Measurements from ENCODE around the gene CKAP5.

CKAP5 gene

DNA sequence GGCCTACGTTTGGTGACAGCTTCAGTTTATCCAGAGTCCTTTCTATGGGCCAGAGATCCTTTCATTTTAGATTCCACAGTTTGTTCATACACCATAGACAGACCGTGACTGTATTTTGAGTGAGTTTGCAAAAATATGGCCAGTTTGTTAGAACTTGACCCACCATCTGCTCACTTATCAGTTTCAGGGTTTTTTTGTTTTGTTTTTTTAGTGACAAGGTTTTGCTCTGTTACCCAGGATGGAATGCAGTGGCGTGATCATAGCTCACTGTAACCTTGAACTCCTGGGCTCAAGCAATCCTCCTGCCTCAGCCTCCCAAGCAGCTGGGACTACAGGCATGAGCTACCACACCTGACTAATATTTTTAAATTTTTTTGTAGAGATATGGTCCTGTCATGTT, 9.1 kb upstream of the CKAP5 start:
- Histone ChIP-seq H2AFZ (ENCODE audit: low read depth, low read length, severe bottlenecking) (no peak overlapping the region), H3K27me3 (ENCODE audit: low read length) (no peaks in the 10 kb centered on the region), H3K9me3 (ENCODE audit: insufficient read depth, low read length) (no peaks in the 10 kb centered on the region), H3K4me2 (ENCODE audit: low read depth, low read length, poor library complexity, severe bottlenecking) (no peak overlapping the region), H3K36me3 (ENCODE audit: low read length) (no peaks in the 10 kb centered on the region), H3F3A (ENCODE audit: insufficient read depth) (no peaks in the 10 kb centered on the region), H4K20me1 (ENCODE audit: low read depth, low read length) (no peaks in the 10 kb centered on the region), H3K9ac (ENCODE audit: low read length) (no peak overlapping the region), H3K79me2 (ENCODE audit: insufficient read depth, low read length) (no peaks in the 10 kb centered on the region), H3K9me2 (replicated peaks; ENCODE audit: insufficient read depth, low read length) (no peaks in the 10 kb centered on the region), H3K4me3 (ENCODE audit: insufficient read depth, low read length, poor library complexity, severe bottlenecking) (no peak overlapping the region), H3K27ac (ENCODE audit: low read depth, low read length) (no peak overlapping the region)
- no peak for TF ChIP-seq EZH2phosphoT487 (conservative IDR thresholded peaks at IDR 0.05; ENCODE audit: low read length)
- TF ChIP-seq, protein P1, sequence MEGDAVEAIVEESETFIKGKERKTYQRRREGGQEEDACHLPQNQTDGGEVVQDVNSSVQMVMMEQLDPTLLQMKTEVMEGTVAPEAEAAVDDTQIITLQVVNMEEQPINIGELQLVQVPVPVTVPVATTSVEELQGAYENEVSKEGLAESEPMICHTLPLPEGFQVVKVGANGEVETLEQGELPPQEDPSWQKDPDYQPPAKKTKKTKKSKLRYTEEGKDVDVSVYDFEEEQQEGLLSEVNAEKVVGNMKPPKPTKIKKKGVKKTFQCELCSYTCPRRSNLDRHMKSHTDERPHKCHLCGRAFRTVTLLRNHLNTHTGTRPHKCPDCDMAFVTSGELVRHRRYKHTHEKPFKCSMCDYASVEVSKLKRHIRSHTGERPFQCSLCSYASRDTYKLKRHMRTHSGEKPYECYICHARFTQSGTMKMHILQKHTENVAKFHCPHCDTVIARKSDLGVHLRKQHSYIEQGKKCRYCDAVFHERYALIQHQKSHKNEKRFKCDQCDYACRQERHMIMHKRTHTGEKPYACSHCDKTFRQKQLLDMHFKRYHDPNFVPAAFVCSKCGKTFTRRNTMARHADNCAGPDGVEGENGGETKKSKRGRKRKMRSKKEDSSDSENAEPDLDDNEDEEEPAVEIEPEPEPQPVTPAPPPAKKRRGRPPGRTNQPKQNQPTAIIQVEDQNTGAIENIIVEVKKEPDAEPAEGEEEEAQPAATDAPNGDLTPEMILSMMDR (IDR thresholded peaks at IDR 0.05; ENCODE audit: insufficient read depth, low read length, poor library complexity, severe bottlenecking) = no peak

DNA sequence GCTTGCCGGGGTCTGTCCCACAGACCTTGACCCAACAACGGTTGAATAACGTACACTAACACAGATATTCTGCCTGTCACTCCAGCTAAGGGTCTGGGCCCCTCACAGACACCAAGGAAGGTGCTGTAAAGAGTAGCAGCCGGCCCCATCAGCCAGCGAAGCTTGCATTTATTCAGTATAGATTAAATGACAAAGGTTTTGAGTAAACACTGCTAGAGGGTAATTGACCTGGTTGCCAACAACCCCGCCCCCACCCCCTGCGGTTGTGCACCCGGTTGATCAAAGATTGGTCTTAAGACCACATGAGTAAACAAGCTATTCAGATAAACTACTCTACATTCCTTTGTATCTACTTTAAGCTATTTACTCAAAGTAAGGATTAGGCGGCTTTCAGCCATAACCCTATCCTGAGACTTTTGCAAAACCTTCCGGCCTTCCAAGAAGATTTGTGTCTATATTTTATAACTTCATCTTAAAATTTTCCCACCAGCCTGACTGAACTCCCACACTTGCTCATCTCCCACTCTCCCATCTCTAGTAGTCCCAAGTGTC, 4.8 kb upstream of the CKAP5 start:
- H3F3A ChIP-seq (ENCODE audit: insufficient read depth) = no peaks in the 10 kb centered on the region
- no peaks in the 10 kb centered on the region for H3K36me3 ChIP-seq (ENCODE audit: low read length)
- H4K20me1 ChIP-seq (ENCODE audit: low read depth, low read length) = no peaks in the 10 kb centered on the region
- no peaks in the 10 kb centered on the region; the same call in 1 of the 2 replicates for H3K79me2 ChIP-seq (ENCODE audit: insufficient read depth, low read length)
- no peak overlapping the region for H3K4me3 ChIP-seq (ENCODE audit: insufficient read depth, low read length, poor library complexity, severe bottlenecking)
- H3K4me2 ChIP-seq (ENCODE audit: low read depth, low read length, poor library complexity, severe bottlenecking) = no peak overlapping the region
- H3K27ac ChIP-seq (ENCODE audit: low read depth, low read length) = no peak overlapping the region
- no peaks in the 10 kb centered on the region for H3K27me3 ChIP-seq (ENCODE audit: low read length)
- H3K9ac ChIP-seq (ENCODE audit: low read length) = no peak overlapping the region
- TF ChIP-seq EZH2phosphoT487 (conservative IDR thresholded peaks at IDR 0.05; ENCODE audit: low read length) = no peak
- TF ChIP-seq, protein P1 (IDR thresholded peaks at IDR 0.05; ENCODE audit: insufficient read depth, low read length, poor library complexity, severe bottlenecking) = no peak
- no peak overlapping the region for H2AFZ ChIP-seq (ENCODE audit: low read depth, low read length, severe bottlenecking)
- H3K9me2 ChIP-seq (replicated peaks; ENCODE audit: insufficient read depth, low read length) = no peaks in the 10 kb centered on the region
- H3K9me3 ChIP-seq (ENCODE audit: insufficient read depth, low read length) = no peaks in the 10 kb centered on the region

DNA sequence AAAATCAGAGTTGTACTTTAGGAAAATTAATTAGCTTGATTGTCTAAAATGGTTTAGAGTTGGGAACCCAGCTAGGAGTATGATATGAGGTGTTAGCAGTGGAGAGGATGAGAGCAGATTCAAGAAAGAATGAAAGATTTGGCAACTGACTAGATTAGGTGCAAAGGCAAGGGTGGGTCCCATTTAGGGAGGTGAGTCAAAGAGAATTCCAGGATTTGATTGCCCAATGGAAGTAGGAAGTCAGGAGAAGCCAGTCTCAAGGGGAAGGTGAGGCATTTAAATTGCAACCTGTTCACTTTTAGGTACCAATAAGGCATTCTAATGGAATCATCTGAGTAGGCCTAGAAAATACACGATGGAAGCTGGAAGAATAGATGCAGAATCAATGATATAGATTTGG, 3.6 kb upstream of the CKAP5 start:
- Histone ChIP-seq H3K36me3 (ENCODE audit: low read length) (no peaks in the 10 kb centered on the region), H3K79me2 (ENCODE audit: insufficient read depth, low read length) (peaks cover 12% of the 10 kb centered on the region), H3K27me3 (ENCODE audit: low read length) (no peaks in the 10 kb centered on the region), H3K4me3 (ENCODE audit: insufficient read depth, low read length, poor library complexity, severe bottlenecking) (no peak overlapping the region), H3F3A (ENCODE audit: insufficient read depth) (no peaks in the 10 kb centered on the region), H3K4me2 (ENCODE audit: low read depth, low read length, poor library complexity, severe bottlenecking) (no peak overlapping the region), H3K27ac (ENCODE audit: low read depth, low read length) (no peak overlapping the region), H3K9me3 (ENCODE audit: insufficient read depth, low read length) (no peaks in the 10 kb centered on the region), H4K20me1 (ENCODE audit: low read depth, low read length) (no peaks in the 10 kb centered on the region), H3K9ac (ENCODE audit: low read length) (no peak overlapping the region), H3K9me2 (replicated peaks; ENCODE audit: insufficient read depth, low read length) (no peaks in the 10 kb centered on the region), H2AFZ (ENCODE audit: low read depth, low read length, severe bottlenecking) (no peak overlapping the region)
- no peak for TF ChIP-seq EZH2phosphoT487 (conservative IDR thresholded peaks at IDR 0.05; ENCODE audit: low read length)
- TF ChIP-seq, protein P1 (IDR thresholded peaks at IDR 0.05; ENCODE audit: insufficient read depth, low read length, poor library complexity, severe bottlenecking) = no peak

Measured in SU-DHL-6 (cell line).